RWPE1 (cell line): ENCODE measurements around the gene KAZN.

Experiments used
- CTCF ChIA-PET: fragments of 350-600 bp; sonication (Branson Sonifier 250); formaldehyde crosslinking; extraction: SDS; loops from one replicate; lab custom pipeline; 2021; lab: Yijun Ruan, JAX
- POLR2A ChIA-PET: fragments of 400-600 bp; formaldehyde crosslinking; extraction: SDS; loops from one replicate; lab custom pipeline; 2020; ENCODE audit warnings: antibody characterized with exemption; ENCODE audit not compliant: low non-redundant PET; lab: Yijun Ruan, JAX
- DNase-seq: peaks from one replicate; pipeline ENCODE4 v3.0.0; 2012; ENCODE audit warnings: low spot score
- H3K27ac ChIP-seq: fragments of 450-650 bp; 2 replicates; pipeline ENCODE4 v1.5.1; 2017
- CTCF ChIP-seq: fragments of 450-650 bp; conservative IDR thresholded peaks from 2 replicates; pipeline ENCODE4 v1.5.1; 2017; ENCODE audit warnings: low read depth, mild to moderate bottlenecking

The KAZN gene

GRCh38 chr1:15065291-15065690 is 466.8 kb downstream of the KAZN start:
- no peak overlapping the region for H3K27ac ChIP-seq
- no peak for DNase-seq
- ChIA-PET CTCF (no interaction called here), POLR2A (no interaction called here)
- no peak for TF ChIP-seq CTCF

- ChIA-PET POLR2A (no interaction called here), CTCF (no interaction called here)
- TF ChIP-seq CTCF: no peak
- no peak overlapping the region for H3K27ac ChIP-seq
- DNase-seq: no peak
Measured at GRCh38 chr1:15065736-15066135, 467.3 kb downstream of the KAZN start.

GRCh38 chr1:15066191-15066590 is 467.7 kb downstream of the KAZN start:
- H3K27ac ChIP-seq: no peak overlapping the region
- ChIA-PET POLR2A (no interaction called here), CTCF (no interaction called here)
- no peak for TF ChIP-seq CTCF
- no peak for DNase-seq

GRCh38 chr1:15067148-15067547 is 468.7 kb downstream of the KAZN start:
- H3K27ac ChIP-seq: no peak overlapping the region
- ChIA-PET CTCF (no interaction called here), POLR2A (no interaction called here)
- DNase-seq: no peak
- no peak for TF ChIP-seq CTCF

- TF ChIP-seq CTCF: no peak
- H3K27ac ChIP-seq: no peak overlapping the region
- no peak for DNase-seq
- ChIA-PET POLR2A (no interaction called here), CTCF (no interaction called here)
Measured at GRCh38 chr1:15068152-15068551, 469.7 kb downstream of the KAZN start.

- no peak overlapping the region for H3K27ac ChIP-seq
- DNase-seq: no peak
- POLR2A ChIA-PET: no interaction called here
- CTCF ChIA-PET: interaction anchor here (0.6 kb wide), 1 partner anchor 178 kb away, joined by 3 read pairs; the partner anchor contains the start of gene FHAD1
- TF ChIP-seq CTCF: no peak
Measured at GRCh38 chr1:15068997-15069396, 470.5 kb downstream of the KAZN start.
